ENCODE data around the gene TMEM253.

The TMEM253 gene

DNA sequence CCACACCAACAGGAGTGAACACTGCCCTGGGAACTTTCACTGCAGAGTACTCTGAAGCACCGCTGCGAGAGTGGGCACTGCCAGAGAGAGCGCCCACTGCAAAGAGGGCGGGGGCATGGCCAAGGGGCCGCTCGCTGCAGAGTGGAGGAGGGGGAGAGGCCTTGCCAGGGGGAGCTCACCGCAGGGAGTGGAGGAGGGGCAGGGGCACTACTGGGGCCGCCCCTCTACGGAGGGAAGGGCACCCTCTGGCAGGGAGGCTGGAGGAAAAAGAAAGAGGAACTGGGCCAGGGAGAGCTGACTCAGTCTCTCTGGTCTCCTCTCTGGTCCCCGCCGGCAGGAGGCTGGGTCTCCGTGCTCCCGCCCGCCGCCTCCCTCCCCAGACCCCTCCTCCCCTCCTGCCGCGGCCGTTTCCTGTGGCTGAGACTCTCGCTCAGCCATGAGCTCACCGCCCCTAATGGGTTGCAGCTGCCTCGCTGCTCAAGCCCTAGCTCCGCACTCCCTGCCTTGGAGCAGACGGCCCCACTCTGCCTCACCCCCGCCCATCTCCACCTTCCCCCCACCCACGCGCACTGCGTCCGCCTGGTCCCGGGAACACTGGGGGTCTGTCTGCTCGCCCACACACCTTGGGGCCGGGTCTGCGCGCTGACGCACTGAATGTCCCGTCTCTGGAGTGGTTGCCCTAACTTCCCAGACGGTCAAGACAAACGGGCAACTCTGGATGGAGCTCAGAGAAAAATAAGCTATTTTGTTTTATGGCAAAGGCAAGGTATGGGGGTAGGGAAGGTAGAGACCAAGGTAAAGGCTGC, 29.4 kb upstream of the TMEM253 start:
- peak; percentile 93 to 94 for DNase-seq

DNA sequence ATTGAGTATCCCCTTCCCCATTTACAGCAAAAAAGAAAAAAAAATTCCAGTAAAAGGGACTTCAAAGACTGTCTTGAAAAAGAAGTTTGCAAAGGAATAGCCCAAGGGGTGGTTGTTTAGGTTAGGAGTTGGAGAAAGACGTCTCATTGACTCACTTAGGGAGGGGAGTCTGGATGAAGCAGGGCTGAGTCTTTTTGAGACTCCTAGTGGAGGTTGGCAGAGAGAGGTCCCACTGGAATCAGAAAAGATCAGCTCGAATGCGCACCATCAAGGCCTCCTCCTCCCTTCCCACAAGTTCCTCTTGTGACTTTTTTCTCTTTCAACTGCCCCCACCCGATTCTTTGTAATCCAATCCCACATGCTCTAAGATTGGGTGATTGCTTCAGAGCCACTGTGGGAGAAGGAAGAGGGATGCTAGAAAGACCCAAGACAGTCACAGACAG, 28.8 kb upstream of the TMEM253 start:
- no peak for DNase-seq

DNA sequence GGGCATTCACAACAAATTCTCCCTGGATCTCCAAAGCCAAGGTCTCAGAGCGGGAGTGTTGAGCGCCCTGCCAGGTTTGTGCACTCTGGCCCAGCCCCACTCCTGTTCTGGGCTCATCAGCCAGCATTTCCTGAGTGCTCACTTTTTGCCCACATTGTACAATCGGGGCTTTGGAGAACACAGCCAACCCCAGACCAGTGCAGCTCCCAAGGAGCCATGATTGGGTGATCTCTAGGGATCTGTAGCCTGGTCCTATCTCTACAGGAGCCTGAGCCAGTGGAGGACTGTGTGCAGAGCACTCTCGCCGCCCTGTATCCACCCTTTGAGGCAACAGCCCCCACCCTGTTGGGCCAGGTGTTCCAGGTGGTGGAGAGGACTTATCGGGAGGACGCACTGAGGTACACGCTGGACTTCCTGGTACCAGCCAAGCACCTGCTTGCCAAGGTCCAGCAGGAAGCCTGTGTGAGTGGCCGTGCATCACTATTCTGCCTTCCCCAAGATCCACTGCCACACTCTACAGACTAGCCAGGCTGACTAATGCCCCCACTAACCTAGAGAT, 28.0 kb upstream of the TMEM253 start:
- no peak for DNase-seq

DNA sequence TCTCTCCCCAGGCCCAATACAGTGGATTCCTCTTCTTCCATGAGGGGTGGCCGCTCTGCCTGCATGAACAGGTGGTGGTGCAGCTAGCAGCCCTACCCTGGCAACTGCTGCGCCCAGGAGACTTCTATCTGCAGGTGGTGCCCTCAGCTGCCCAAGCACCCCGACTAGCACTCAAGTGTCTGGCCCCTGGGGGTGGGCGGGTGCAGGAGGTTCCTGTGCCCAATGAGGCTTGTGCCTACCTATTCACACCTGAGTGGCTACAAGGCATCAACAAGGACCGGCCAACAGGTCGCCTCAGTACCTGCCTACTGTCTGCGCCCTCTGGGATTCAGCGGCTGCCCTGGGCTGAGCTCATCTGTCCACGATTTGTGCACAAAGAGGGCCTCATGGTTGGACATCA, 26.9 kb upstream of the TMEM253 start:
- no peak for DNase-seq

DNA sequence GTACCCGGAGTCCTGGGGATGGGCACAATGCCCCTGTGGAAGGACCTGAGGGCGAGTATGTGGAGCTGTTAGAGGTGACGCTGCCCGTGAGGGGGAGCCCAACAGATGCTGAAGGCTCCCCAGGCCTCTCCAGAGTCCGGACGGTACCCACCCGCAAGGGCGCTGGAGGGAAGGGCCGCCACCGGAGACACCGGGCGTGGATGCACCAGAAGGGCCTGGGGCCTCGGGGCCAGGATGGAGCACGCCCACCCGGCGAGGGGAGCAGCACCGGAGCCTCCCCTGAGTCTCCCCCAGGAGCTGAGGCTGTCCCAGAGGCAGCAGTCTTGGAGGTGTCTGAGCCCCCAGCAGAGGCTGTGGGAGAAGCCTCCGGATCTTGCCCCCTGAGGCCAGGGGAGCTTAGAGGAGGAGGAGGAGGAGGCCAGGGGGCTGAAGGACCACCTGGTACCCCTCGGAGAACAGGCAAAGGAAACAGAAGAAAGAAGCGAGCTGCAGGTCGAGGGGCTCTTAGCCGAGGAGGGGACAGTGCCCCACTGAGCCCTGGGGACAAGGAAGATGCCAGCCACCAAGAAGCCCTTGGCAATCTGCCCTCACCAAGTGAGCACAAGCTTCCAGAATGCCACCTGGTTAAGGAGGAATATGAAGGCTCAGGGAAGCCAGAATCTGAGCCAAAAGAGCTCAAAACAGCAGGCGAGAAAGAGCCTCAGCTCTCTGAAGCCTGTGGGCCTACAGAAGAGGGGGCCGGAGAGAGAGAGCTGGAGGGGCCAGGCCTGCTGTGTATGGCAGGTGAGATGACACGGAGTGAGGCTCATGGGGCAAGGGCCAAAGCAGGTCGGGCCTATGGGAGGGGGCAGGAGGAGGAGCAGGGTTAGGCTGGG, 26.2 kb upstream of the TMEM253 start:
- no peak for DNase-seq

DNA sequence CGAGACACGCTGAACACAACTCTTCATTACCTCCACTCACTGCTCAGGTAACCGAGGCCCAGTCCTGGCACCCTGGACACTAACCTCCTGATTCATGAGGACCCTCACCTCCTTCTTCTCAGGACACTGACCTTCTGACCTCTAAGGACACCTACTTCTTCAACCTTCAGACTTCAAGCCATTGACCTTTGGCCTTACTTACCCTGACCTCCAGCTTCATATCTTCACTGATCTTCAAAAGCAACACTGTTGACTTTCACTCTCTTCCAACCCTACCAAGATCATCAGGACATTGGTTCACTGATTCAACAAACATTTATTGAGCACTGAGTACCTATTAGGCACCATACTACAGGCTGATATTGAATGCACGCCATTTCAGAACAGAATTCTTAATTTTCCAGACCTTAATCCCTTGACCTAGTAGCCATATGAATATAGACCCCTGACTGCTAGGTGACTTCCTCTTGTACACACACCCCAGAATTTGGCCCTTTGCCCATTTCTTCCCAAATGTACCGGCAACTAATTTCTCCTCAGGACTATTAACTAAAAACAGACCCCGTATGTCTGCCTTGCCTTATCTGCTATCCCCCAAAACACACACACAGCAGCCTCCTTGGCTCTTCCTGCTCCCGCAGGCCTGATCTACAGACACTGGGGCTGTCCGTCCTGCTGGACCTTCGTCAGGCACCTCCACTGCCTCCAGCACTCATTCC, 25.0 kb upstream of the TMEM253 start:
- DNase-seq = no peak

DNA sequence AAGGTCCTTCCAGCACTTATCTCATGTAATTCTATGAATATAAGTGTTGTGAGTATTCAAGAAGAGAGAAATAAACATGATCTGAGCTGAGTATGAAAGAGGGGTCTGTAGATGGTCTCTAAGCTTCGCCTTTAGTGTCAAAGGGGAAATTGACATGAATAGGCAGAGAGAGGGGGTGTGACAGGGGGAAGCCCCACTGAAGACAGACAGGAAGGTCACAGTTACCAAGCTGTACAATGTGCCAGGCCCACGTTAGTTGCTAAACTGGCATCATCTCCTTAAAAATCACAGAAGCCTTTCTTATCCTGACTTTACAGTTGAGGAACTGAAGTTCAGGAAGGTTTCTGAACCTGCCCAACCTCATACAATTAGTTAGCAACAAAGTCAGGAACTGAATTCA, 23.2 kb upstream of the TMEM253 start:
- DNase-seq = no peak

DNA sequence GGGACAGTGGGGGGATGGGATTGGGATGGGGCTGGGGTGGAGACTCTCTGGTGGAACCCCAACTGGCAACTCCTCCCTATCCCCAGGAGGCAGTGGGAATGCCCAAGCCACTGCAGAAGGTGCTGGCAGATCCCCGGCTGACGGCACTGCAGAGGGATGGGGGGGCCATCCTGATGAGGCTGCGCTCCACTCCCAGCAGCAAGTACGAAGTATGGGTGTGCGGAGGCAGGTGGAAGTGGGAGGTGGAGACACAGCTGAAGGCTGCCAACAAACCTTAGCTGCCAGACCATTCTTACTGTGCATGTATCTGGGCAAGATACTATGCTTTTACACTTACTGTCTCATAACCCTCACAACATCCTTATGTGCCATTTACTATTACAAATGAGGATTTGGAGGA, 22.6 kb upstream of the TMEM253 start:
- DNase-seq = no peak

DNA sequence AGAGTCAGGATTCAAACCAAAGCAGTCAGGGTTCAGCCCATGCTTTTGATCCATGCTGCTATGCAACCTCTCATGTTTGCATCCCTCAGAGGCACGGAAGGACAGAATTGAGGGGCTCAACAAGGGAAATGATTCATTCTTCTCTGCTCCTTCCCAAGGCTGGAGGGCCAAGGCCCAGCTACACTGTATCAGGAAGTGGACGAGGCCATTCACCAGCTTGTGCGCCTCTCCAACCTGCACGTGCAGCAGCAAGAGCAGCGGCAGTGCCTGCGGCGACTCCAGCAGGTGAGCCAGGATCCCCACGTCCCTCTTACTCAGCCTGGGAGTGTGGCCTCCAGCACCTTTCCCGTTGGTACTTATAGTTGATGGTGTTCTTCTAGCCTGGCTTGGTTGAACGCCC, 22.1 kb upstream of the TMEM253 start:
- DNase-seq = no peak

DNA sequence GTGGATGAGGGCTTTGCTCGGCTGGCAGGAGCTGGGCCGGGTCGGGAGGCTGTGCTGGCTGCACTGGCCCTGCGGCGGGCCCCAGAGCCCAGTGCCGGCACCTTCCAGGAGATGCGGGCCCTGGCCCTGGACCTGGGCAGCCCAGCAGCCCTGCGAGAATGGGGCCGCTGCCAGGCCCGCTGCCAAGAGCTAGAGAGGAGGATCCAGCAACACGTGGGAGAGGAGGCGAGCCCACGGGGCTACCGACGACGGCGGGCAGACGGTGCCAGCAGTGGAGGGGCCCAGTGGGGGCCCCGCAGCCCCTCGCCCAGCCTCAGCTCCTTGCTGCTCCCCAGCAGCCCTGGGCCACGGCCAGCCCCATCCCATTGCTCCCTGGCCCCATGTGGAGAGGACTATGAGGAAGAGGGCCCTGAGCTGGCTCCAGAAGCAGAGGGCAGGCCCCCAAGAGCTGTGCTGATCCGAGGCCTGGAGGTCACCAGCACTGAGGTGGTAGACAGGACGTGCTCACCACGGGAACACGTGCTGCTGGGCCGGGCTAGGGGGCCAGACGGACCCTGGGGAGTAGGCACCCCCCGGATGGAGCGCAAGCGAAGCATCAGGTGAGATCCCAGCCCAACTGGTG, 19.2 kb upstream of the TMEM253 start:
- DNase-seq = no peak

DNA sequence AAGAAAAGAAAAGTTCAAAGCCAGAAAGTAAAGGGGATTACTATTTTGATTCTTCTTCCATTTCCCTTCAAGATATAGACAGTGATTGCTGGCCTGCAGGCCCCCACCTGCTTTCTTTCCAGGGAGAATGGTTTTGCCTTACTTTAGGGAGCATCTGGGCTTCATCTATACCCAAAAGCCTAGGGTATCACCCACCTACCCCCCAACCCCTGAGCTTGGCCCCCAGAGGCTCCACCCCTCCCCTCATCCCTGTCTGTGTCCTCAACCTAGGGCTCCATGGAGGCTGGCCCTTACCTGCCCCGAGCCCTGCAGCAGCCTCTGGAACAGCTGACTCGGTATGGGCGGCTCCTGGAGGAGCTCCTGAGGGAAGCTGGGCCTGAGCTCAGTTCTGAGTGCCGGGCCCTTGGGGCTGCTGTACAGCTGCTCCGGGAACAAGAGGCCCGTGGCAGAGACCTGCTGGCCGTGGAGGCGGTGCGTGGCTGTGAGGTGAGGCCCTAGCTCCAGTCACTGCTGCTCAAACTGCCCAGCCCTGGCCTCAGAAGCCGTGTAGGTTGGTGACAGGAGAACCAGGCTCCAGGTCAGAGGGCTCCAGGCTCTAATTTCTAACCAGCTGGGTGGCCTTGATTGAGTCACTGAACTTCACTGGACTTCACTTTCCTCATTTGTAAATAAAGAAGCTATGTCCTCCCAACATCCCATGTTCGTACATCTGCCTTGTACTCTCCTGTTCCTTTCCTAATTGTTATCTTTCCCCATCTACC, 17.1 kb upstream of the TMEM253 start:
- no peak for DNase-seq

DNA sequence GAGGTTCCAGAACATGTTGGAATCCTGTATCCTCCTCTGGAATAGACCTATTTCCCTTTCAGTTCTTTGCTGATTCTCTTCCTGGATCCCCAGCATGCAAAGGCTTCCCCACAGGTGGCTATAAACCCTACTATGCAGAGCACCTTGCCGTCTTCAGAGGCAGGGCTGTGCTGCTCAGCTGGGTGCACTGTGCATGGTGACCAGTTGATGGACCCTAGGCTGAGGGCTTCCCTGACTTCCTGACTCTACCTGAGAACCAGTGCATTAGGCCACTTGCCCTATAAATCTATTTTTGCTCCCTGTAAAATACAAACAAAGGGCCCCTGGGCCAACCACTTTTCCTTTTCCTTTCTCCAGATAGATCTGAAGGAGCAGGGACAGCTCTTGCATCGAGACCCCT, 16.5 kb upstream of the TMEM253 start:
- DNase-seq = no peak

DNA sequence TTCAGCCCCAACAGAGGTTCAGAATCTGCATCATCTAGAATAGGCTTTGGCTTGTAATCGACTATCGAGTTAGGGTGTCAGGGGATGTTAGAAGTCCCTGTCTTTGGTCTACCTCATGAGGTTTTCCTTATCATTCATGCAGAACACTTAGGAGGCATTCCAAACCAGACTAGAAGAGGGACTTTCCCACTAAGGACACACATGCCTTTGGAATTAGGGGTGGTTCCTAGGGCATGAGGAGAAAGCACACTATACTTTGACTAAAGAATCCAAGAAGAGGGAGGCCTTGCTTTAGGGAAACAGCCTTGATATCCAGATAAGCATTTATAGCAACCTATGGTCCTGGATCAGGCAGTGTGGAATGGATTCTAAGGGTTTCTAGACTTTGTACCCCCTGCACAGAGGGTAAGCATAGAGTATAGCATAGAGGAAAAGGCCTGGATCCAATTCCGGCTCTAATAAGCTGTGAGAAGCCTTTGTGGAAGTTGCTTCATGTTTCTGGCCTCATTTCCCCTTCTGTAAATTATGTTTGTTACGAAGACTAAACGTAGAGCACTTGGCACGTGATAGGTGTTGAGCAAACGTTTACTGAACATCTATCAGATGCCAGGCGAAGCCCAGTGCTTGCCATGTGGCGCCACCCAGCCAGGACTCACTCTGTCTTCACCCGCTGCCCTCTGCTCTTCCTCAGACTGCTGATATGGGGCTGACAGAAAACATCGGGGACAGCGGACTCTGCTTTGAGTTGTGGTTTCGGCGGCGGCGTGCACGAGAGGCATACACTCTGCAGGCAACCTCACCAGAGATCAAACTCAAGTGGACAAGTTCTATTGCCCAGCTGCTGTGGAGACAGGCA, 15.6 kb upstream of the TMEM253 start:
- no peak for DNase-seq

DNA sequence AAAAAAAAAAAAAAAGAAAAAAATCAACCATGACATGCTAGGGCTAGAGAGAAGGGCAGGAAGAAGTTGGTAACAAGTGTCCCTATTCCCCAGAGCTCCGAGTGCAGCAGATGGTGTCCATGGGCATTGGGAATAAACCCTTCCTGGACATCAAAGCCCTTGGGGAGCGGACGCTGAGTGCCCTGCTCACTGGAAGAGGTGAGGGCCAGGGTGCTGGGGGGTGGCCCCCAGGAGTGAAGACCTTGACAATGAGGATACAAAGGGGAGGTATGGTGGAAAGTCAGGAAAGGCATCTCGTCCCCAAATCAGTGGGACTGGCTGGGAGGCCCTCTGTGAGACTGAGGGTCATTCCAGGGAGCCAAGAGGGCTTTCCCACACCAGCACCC, 14.0 kb upstream of the TMEM253 start:
- DNase-seq = no peak

DNA sequence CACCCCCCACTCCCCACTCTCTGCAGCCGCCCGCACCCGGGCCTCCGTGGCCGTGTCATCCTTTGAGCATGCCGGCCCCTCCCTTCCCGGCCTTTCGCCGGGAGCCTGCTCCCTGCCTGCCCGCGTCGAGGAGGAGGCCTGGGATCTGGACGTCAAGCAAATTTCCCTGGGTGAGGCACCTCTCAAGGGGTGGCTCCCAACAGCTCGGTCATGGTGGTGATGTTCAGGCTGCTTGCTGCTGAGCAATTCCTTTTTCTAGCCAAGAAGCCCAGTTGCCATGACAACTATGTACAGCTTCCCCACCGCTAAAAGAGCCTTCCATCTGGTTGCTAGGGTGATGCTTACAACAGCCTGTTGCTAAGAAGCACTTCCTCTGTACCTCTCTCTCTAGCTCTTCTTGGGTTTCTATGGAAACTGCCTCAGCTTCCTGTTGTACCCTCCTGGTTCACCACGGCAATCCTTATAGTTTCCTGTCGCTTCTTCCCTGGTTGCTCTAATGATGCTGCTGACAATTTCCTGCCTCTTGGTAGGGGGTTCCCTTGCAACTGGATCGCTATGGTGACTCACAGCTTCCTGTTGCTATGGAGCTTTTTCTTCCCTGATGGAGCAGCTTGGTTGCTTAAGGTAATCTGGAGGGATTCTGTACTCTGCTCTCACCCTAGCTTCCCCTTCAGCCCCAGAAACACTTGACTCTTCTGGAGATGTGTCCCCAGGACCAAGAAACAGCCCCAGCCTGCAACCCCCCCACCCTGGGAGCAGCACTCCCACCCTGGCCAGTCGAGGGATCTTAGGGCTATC, 13.4 kb upstream of the TMEM253 start:
- no peak for DNase-seq

DNA sequence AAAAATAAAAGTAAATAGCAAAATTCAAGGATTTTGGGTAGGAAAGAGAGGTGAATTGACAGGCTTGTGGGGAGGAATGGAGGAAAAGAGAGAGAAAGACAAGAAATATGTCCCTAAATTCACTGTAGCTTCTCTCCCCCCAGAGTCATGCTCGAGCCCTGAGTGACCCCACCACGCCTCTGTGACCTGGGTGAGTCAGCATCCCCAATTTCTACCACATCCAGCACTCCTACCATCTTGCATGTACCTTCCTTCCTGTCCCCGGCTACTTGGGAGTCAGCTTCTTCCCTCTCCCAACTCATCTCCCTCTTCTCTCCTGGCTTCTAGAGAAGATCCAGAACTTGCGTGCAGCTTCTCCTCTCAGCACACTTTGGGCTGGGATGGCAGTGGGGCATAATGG, 12.2 kb upstream of the TMEM253 start:
- no peak for DNase-seq

DNA sequence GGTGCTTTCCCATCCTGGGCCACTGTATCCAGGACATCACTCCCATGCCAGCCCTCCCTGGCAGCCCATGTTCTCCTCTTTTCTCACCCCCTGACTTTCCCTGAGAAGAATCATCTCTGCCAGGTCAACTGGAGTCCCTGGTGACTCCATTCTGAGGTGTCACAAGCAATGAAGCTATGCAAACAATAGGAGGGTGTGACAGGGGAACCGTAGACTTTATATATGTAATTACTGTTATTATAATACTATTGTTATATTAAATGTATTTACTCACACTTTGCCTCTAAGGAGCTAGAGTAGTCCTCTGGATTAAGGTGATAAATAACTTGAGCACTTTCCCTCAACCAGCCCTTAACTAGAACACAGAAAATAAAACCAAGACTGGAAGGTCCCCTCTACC, 11.6 kb upstream of the TMEM253 start:
- DNase-seq = no peak

DNA sequence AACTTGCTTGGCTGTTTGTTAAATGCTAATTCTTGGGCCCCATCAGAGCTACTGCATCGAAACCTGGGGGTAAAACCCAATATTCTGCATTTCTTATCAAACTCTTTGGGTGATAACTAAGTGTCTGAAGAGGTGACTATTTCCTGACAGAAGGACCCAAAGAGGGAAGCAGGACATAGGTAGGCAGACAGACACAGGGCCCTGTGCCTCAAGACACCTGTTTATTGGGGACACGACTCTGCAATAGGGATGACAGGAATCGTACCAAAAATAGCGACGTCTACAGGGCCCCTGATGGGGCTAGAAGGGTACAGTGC, 11.0 kb upstream of the TMEM253 start:
- no peak for DNase-seq

DNA sequence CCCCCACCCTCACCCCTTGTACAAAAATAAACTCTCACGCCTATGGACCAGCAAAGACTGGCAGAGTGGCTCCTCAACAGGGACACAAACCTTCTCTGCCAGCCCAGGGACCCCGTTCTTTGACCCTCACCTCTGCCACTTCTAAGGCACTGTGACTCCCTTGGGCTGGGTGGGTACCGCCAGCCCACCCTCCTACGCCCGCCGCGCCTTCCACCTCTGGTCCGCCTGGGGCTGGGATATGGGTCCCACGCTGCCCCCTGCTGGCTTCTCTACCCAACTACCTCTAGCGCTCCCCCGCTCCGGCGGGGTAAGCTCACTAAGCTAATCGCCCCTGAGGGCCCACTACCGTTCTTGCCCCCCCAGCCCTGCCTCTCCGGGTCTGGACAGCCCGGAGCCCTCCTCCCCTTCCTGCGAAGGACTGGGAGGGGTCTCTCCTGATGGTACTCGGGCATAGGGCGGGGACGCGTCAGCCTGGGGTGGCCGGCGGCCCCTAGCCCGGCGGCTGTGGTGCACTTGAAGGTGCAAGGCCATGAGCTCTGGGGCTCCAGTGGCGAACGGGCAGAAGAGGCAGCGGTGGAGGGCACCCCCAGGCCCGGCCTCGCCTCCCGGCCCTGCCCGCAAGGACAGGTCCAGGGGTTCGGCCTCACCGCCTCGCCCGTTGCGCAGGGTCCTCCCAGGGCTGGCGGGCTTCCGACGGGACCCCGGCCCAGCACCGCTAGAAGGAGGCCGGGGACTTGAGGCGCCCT, 10.5 kb upstream of the TMEM253 start:
- peak in 1 of 2 experiments; percentile 24 for DNase-seq
